NCI-H2081 treated with DMSO at 0.1 percent for 48 hours (cell line): ENCODE measurements around the gene ITIH1.

Experiments
- DNase-seq: peaks from one replicate; lab custom pipeline; 2025; lab: John Stamatoyannopoulos, UW

ITIH1 gene

DNA sequence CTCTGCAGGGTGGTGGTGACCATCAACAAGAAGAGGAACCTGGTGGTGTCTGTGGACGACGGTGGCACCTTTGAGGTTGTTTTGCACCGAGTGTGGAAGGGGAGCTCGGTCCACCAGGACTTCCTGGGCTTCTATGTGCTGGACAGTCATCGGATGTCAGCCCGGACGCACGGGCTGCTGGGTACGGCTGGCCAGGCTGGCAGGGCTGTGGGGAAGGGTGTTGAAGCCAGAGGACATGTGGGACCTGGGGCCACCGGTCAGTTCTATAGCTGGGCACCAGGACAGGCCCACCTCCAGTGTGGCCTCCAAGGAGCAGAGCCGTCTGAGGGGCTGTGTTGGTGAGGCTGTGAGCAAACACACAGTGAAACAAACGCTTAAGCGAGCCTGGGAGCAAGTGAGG lies 13.3 kb downstream of the ITIH1 start:
- no peak for DNase-seq

DNA sequence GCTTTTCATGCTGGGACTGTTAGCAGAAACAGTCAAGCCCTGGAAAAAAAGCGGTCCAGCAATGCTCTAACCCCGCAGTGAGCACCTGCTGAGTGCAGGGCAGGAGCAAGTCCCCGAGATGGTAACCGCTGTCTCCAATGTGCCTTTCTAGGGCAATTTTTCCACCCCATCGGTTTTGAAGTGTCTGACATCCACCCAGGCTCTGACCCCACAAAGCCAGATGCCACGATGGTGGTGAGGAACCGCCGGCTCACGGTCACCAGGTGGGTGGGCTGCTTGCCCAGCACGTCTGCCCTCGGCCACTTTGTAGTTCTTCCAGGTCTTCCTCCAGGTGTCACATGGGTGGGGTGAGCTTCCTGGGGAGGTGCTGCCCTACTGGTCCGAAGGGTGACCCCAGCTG lies 14.0 kb downstream of the ITIH1 start:
- no peak for DNase-seq

- DNase-seq = no peak
Measured at GRCh38 chr3:52791928-52792327, 14.5 kb downstream of the ITIH1 start.

GRCh38 chr3:52792413-52792812 lies 15.0 kb downstream of the ITIH1 start:
- DNase-seq = no peak

DNA sequence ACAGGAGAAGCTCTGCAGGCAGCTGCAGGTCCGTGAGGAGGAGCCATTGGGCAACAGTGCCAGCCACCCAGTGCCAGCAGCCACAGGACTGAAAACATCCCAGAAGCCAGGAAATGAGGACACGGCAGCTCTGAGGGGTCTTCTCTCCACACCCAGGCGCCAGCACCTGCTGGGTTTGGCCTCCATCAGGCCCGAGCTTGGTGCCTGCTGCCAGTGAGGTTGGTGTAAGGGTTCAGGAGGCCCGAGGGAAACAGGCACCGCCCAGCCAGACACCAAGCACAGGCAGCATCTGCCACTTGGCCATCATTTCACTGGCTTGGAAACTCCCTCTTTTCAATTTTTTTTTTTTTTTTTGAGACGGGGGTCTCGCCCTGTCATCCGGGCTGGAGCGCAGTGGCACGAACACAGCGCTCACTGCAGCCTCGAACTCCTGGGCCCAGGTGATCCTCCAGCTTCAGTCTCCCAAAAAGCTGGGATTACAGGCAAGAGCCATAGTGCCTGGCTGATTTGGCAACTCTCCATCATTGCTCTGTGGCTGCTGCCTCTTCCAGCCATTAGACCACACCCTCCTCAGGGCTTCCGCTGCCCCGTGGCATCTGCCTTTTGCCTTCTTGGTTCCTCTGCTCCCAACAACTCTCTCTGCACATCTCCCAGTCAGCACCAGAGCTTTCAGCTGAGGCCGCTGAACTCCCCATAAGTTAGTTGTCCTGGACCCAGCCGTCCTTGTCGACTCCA lies 15.7 kb downstream of the ITIH1 start:
- DNase-seq = no peak

DNA sequence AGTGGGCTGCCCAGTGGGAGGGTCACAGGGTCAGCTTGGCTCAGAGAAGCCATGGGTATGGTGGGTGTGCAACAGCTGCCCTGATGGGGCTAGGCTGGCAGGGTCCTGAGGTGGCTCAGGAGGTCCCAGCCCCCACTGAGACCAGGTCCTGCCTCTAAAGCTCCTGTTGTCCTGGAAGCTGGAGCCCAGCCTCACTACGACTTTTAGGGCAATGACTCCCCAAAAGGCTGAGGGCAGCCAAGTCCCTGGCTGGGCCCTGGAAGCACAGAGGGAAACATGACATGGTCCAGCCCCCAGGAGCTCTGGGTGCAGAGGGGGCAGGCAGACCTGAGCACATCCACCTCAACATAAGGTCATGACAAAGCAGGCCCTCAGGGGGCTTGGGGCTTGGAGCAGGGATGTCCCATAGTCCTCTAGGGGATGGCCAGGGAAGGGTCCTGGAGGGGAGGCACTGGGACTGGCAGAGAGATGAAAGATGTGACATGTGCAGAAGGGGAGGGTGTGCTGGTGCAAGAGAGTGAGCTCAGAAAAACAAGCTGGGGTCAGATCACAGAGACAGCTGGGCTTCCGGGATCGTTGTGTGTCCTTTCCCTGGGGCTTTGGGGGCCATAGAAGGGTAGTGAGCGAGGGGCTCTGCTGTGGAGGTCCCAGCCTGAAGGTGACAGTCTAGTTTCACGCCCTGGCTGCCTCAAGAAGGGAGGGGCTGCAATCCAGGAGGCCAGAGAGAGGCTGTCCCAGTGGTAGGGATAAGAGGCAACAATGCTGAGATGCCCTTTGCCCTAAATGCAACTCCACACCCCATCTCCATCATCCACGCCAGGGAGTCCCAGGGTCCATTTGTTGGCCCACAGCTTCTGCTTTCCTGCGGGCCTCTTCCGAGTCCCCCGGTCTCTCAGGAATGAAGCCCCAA lies 16.6 kb downstream of the ITIH1 start:
- DNase-seq = no peak

GRCh38 chr3:52794612-52795099 lies 17.3 kb downstream of the ITIH1 start, which contains the start of gene ITIH3:
Gene ITIH3 (plus strand): TSS chr3:52794796. CDS start chr3:52794804, 8 bp downstream.
- no peak for DNase-seq

GRCh38 chr3:52795298-52795900 lies 18.0 kb downstream of the ITIH1 start:
- no peak for DNase-seq

GRCh38 chr3:52796411-52796810 lies 19.0 kb downstream of the ITIH1 start:
- DNase-seq = no peak

DNA sequence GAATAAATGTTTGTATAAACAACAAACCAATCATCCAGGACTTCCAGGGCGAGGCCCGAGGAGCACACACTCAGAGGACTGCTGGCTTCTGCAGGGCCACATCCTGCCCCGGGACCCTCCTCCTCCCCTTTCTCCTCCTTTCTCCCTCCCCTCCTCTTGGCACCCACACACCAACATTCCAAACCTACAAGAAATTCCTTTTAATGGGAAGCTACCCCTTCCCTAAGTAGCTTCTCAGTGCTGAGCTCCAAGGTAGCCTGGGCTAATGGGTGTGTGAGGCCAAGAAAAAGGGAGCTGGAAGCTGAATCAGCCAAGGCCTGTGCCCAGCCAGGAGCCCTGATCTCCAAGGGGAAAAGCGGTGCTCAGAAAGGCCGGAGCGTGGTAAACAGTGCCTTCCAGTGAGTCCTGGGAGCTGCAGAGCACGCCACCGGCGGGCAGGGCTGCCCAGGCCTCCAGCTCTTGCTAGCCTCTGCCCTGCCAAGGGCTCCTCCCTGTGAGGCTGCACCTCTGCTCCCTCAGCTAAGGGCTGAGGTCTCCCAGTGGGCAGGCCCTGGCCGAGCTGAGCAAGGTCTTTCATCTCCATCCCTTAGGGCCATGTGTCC lies 21.1 kb downstream of the ITIH1 start:
- DNase-seq = no peak

GRCh38 chr3:52798978-52799476 lies 21.6 kb downstream of the ITIH1 start:
- DNase-seq = no peak

DNA sequence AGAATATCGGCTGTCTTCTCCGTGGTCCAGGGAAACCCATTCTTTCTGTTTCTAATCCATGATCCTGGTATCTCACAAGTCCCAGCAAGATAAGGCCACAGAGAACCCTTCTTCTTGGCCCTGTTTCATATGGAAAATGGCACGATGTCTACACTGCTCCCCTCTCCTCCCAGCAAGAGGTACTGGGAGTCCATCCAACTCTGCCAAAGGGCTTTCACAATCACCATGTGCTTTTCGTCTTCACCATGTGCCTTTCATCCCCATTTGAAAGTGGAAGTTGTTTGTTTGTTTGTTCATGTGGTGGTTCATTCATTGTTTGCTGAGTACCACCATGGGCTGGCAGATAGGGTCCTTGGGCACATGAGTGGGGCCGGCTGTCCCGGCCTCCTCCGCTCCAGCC lies 22.7 kb downstream of the ITIH1 start:
- no peak for DNase-seq

DNA sequence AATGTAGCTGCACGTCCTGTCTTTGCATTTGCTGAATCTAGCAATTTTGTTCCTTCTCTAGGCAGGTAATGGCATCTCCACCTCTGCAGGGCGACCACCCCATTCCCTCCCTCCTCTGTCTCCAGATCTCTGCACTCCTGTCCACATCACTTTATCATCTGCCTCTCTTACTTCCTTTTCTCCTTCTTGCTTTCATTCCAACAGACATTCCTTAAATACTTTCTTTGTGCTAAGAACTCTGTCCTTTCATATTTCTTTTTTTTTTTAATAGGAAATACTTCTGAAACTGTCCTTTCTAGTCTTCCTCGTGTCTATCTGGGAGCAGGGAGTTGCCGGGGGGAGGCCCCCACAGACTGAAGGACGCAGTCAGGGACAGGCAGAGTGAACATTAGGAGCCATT lies 24.4 kb downstream of the ITIH1 start:
- DNase-seq = no peak

GRCh38 chr3:52805270-52806039 lies 28.1 kb downstream of the ITIH1 start:
- DNase-seq = no peak

GRCh38 chr3:52809149-52809548 lies 31.8 kb downstream of the ITIH1 start:
- no peak for DNase-seq

- DNase-seq = no peak
Measured at GRCh38 chr3:52809662-52810377, 32.4 kb downstream of the ITIH1 start.

DNA sequence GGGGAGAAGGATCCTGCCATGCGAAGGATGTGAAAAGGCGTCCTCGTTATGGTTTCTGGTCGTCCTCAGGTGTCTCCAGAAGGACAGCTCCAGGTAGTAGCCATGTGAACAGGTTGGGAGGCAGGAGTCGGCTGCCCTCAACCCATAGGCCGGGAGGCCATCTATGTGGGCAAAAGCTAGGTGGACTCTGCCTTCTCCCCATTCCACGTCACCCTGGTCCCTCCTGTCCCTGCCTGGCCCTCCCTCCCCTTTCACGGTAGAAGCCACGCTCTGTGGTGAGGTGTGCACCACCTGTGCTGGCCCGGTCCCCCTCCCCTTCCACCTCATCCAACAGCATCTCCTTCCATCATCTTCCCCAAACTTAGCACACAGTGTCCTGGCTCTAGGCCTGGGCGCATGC lies 33.5 kb downstream of the ITIH1 start:
- no peak for DNase-seq

DNA sequence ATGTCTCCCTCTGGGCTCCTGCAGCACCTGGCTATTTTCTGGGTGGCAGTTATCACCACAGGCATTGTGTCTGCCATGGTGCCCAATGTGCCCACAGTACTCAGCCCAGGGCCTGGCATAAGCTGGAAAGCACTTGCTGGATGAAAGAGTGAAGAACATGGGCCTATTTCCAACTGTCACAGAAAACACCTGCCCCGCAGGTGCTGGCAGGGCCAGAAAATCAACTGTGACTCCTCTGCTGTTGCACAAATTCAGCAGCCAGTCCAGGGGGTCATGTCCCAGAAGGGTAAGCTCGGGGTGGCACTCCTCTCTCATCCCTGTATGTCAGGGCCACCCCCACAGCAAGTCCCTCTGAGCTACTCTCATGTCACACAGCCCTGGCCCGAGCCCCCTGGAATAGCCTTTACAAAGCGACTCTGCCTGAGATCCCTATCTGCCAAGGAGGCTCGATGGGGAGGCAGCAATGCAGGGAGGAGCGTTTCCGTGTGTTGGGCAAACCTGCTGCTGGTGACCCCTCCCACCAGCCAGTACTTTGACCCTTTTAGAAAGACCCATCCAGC lies 34.1 kb downstream of the ITIH1 start:
- no peak for DNase-seq

GRCh38 chr3:52813810-52814209 lies 36.4 kb downstream of the ITIH1 start:
- DNase-seq = no peak

DNA sequence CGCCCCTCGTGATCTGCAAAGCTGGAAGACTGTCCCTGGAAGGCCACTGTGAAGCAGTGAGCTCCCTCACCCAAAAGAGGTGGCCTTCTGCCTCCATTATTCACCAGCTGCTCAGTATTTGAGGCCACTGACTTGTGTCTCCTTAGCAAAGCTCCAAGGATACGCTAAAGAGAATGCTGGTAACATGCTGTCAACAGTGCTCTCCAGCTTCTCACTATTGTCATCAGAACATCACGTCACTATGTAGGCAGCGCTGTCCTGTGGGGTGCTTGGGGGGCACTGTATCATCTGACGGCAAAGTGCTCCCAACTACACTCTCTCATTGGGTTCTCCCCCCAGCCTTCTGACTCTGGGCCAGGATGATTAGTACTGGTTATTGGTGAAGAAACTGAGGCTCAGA lies 38.8 kb downstream of the ITIH1 start:
- DNase-seq = no peak
